Left ventricle myocardium inferior (tissue), 1 donor: Measurements from ENCODE around the gene TMEM25. TPM values are rescaled to one million over a fixed set of nuclear protein-coding genes. Genes with fewer than 3 reads are reported as not detected.
A peak's percentile ranks its signal among the peaks of the same experiment; 100 is the strongest.
"Not testable (repeated sequence)": the region's sequence is repeated elsewhere in the genome, so short reads cannot be mapped to it uniquely, and the experiment has no call there.

Experiments used
- DNase-seq: peaks from one replicate; pipeline ENCODE4 v3.0.0-alpha.2; 2020
- H3K27ac ChIP-seq: fragments of 200-600 bp; replicated peaks from 2 replicates; pipeline ENCODE4 v1.8.0; 2021
- H3K27me3 ChIP-seq: fragments of 200-600 bp; 2 replicates; pipeline ENCODE4 v1.8.0; 2021; ENCODE audit warnings: low read depth
- H3K36me3 ChIP-seq: fragments of 200-600 bp; 2 replicates; pipeline ENCODE4 v1.8.0; 2021
- H3K4me1 ChIP-seq: fragments of 200-600 bp; 2 replicates; pipeline ENCODE4 v1.8.0; 2021
- H3K4me3 ChIP-seq: fragments of 200-600 bp; 2 replicates; pipeline ENCODE4 v1.8.0; 2021; ENCODE audit warnings: mild to moderate bottlenecking, moderate library complexity
- H3K9me3 ChIP-seq: fragments of 200-600 bp; replicated peaks from 2 replicates; pipeline ENCODE4 v1.8.0; 2021
- intact Hi-C: fragments of 100-400 bp; cut with micrococcal nuclease; formaldehyde crosslinking; loops from one replicate; pipeline ENCODE4 v1.11.0; 2022
- total RNA-seq: library from RNA; stranded (reverse); fragmentation: NEBNext Ultra II Directional; extraction: Animal tissue kit (Norgen Biotek cat#: 25700); gene quantifications from one replicate; pipeline ENCODE4 v1.2.1, GENCODE V29; 2021
- TF ChIP-seq, protein P1 (sequence below): fragments of 200-600 bp; IDR thresholded peaks from 2 replicates; pipeline ENCODE4 v1.8.0; 2021; ENCODE audit warnings: antibody characterized with exemption, mild to moderate bottlenecking, borderline replicate concordance
- donor health status: DM: no; HTN: yes; CAD: no; lungs with severe emphysema.

The TMEM25 gene
- total RNA-seq, 1 donor from 2014 or later, result 7.8 TPM

DNA sequence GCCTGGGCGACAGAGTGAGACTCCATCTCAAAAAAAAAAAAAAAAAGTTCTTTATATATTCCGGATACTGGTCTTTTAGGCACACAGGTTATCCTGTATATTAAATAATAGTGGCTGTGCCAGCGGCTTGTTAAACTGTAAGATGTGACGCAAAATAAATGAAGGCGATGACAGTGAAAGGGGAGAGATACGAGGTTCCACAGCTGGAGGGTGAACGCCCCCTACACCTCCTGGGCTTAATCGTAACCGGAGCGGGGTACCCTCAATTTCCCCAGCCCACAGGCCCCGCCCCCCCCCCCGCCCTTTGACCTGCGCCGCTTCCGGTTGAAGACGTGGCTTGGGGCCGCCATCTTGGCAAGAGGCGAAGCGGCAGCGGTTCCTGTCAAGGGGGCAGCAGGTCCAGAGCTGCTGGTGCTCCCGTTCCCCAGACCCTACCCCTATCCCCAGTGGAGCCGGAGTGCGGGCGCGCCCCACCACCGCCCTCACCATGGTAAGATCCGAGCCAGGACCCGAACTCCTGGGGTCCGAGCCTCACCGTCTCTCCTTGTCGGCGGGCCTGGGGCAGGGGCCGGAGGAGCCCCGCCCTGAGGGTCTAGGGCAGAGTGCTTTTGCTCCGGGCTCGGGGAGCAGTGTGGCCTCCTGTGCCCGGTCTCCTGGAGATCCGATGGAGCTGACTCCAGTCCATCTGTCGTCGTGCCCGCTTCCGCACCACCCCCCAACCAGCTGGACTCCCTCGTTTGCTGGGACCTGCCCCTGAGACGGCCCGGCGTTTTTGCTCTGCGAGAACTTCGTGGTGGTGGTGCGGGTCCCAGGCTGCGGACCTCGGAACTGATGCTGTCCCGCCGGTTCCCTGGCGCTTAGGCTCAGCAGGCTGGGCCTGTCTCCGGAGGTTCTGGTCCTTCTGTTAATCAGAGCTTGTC is 41.3 kb downstream of the TMEM25 start, which contains the start of gene ARCN1:
TSS of gene ARCN1 (plus strand) at position 349 of the 920 bp plus-strand sequence. CDS start at position 488, 139 bp downstream.
- Histone ChIP-seq H3K9me3 (no peaks in the 10 kb centered on the region), H3K36me3 (no peaks in the 10 kb centered on the region), H3K27ac (peak within 1 kb of the TSS; percentile 98), H3K27me3 (no peaks in the 10 kb centered on the region), H3K4me1 (peaks cover 57% of the 10 kb centered on the region), H3K4me3 (peak within 1 kb of the TSS; percentile 97)
- TF ChIP-seq, protein P1, sequence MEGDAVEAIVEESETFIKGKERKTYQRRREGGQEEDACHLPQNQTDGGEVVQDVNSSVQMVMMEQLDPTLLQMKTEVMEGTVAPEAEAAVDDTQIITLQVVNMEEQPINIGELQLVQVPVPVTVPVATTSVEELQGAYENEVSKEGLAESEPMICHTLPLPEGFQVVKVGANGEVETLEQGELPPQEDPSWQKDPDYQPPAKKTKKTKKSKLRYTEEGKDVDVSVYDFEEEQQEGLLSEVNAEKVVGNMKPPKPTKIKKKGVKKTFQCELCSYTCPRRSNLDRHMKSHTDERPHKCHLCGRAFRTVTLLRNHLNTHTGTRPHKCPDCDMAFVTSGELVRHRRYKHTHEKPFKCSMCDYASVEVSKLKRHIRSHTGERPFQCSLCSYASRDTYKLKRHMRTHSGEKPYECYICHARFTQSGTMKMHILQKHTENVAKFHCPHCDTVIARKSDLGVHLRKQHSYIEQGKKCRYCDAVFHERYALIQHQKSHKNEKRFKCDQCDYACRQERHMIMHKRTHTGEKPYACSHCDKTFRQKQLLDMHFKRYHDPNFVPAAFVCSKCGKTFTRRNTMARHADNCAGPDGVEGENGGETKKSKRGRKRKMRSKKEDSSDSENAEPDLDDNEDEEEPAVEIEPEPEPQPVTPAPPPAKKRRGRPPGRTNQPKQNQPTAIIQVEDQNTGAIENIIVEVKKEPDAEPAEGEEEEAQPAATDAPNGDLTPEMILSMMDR, result no peak
- peak; percentile 77 for DNase-seq
- intact Hi-C loops, result no loop called here

DNA sequence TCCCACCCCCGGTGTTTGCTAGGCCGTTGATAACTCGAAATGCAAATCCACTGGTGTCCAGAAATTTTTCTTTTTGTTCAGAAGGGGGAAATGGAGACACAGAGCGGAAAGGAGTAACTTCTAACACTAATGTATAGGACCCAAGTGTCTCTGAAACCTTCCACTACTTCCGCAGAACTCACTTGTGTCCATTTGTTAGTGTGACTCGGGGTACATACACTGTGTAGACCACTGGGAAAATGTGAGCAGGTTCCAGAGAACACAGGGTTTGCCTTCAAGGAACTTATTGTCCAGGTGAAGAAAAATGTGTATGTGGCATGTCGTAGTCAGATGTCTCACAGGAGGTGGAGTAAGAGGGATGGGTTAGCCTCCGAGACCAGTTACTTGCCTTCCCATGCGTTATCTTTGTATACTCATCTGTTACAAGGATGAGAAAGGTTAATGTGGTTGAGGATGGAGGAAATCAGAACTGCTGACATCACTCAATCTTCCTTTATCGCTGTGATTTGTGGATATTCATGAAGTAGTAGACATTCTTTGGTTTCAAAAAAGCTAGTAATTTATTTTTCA is 42.1 kb downstream of the TMEM25 start:
- Histone ChIP-seq H3K27me3 (no peaks in the 10 kb centered on the region), H3K4me1 (peaks cover 64% of the 10 kb centered on the region), H3K36me3 (no peaks in the 10 kb centered on the region), H3K27ac (peak overlapping the region; percentile 98), H3K9me3 (no peaks in the 10 kb centered on the region), H3K4me3 (peak overlapping the region; percentile 97)
- intact Hi-C loops, result no loop called here
- no peak for DNase-seq
- TF ChIP-seq, protein P1, result no peak

DNA sequence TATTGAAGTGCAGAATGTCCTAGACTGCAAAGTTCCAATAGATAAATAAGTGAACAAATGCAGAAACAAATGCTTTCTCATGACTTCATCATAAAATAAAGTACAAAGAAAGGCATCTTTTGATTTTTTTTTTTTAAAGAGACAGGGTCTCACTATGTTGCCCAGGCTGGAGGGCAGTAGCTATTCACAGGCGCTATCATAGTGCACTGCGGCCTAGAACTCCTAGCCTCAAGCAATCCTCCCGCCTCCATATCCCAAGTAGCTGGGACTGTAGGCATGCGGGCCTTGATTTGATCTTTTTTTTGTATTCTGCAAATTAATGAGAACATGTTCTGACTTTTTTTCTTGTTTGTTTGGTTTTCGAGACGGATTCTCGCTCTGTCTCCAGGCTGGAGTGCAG is 43.6 kb downstream of the TMEM25 start:
- no peak for DNase-seq
- Histone ChIP-seq H3K27me3 (no peaks in the 10 kb centered on the region), H3K4me1 (peaks cover 80% of the 10 kb centered on the region), H3K9me3 (no peaks in the 10 kb centered on the region), H3K36me3 (no peaks in the 10 kb centered on the region), H3K4me3 (peak overlapping the region; percentile 97), H3K27ac (peak overlapping the region; percentile 13)
- TF ChIP-seq, protein P1, result no peak
- intact Hi-C loops, result no loop called here

DNA sequence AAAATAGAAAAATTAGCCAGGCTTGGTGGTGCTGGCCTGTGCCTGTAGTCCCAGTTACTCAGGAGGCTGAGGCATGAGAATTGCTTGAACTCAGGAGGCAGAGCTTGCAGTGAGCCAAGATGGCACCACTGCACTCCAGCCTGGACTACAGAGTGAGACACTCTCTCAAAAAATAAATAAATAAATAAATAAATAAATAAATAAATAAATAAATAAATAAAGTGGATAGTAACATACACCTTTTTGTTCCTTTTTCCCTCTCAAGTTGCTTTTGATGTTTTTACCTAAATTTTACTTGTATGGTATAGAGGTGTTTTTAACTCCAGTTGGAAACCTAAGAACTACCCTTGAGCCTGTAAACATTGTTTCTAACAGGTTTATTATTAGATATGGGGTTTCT is 47.0 kb downstream of the TMEM25 start:
- H3K27ac ChIP-seq, intact Hi-C loops, DNase-seq, H3K27me3 ChIP-seq, H3K4me3 ChIP-seq, H3K9me3 ChIP-seq: not testable (repeated sequence)
- H3K4me1 ChIP-seq, result peaks cover 93% of the 10 kb centered on the region
- H3K36me3 ChIP-seq, result peaks cover 12% of the 10 kb centered on the region

DNA sequence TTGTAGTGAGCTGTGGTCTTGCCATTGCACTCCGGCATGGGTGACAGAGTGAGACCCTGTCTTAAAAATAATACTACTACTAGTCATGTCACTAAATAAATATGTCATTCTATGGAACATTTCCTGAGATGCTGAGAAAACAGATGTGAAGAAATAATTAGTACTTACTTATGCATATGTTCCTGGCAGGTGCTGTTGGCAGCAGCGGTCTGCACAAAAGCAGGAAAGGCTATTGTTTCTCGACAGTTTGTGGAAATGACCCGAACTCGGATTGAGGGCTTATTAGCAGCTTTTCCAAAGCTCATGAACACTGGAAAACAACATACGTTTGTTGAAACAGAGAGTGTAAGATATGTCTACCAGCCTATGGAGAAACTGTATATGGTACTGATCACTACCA is 50.1 kb downstream of the TMEM25 start:
- no peak for DNase-seq
- Histone ChIP-seq H3K4me1 (peaks cover 62% of the 10 kb centered on the region), H3K27ac (peak overlapping the region; percentile 65), H3K27me3 (no peaks in the 10 kb centered on the region), H3K9me3 (no peaks in the 10 kb centered on the region), H3K36me3 (peaks cover 43% of the 10 kb centered on the region), H3K4me3 (no peak overlapping the region)
- intact Hi-C loops, result no loop called here
- TF ChIP-seq, protein P1, result no peak

Other genes with a start within 250 kb of the TMEM25 start
- gene CD3E, start 226.5 kb upstream of the TMEM25 start, total RNA-seq, result 0.60 TPM
- gene CD3D, start 188.5 kb upstream of the TMEM25 start, total RNA-seq, result not detected
- gene CD3G, start 186.8 kb upstream of the TMEM25 start, total RNA-seq, result 0.16 TPM
- gene UBE4A, start 171.6 kb upstream of the TMEM25 start, total RNA-seq, result 32.6 TPM
- 854 TPM for gene ATP5MG, start 129.6 kb upstream of the TMEM25 start, total RNA-seq
- gene KMT2A, start 94.7 kb upstream of the TMEM25 start, total RNA-seq, result 21.0 TPM
- 1.1 TPM for gene TTC36, start 3.7 kb upstream of the TMEM25 start, total RNA-seq
- 26.0 TPM for gene IFT46, start 34.7 kb downstream of the TMEM25 start, total RNA-seq
- gene ARCN1, start 41.2 kb downstream of the TMEM25 start, total RNA-seq, result 99.4 TPM
- 102 TPM for gene PHLDB1, start 76.4 kb downstream of the TMEM25 start, total RNA-seq
- not detected for gene TREH, start 148.5 kb downstream of the TMEM25 start, total RNA-seq